Measurements from ENCODE around the gene FREM3. TPM values are rescaled to one million over a fixed set of nuclear protein-coding genes. Genes with fewer than 3 reads are reported as not detected.

Gene FREM3
- total RNA-seq, 1 experiment from 2014 or later: 0.15 TPM

DNA sequence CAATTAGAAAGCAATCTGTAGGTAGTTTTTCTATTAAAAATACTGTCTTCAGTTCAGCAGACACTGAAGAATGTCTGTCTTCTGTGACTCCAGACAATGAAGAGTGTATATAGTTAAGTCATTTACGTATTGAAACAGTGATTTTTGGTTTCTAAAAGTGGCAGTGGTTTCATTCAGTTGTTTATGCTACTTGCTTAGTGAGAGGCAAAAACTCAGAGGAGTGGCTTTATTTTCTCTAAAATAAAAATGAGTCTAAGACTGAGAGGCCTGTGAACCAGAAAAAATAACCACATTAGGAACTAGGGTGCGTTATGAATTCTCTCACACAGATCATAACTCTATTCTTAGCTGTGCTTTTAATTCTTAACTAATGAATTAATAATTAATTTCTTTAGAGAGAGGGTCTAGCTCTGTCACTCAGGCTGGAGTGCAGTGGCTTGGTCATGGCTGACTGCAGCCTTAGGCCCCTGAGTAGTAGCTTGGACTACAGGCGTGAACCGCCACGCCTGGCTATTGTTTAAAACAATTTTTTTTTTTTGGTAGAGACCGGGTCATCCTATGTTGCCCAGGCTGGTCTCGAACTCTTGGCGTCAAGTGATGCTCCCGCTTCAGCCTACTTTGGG lies 31.4 kb downstream of the FREM3 start:
- ChIA-PET CTCF (no interaction called here), POLR2A (no interaction called here)
- peaks cover 31% of the 10 kb centered on the region for H3K9me3 Mint-ChIP-seq
- H3K36me3 Mint-ChIP-seq: peaks cover 23% of the 10 kb centered on the region
- H3K4me1 Mint-ChIP-seq: no peaks in the 10 kb centered on the region; the same call in 1 of the 2 replicates
- ATAC-seq (no peak), DNase-seq (ENCODE audit: low spot score) (no peak)
- no peak for TF ChIP-seq KAT7 (CRISPR knock-in tag; IDR thresholded peaks at IDR 0.05; ENCODE audit: borderline replicate concordance)
- TF ChIP-seq NR3C1 (CRISPR knock-in tag; conservative IDR thresholded peaks at IDR 0.05; ENCODE audit: low read depth): no peak
- TF ChIP-seq ZNF281 (CRISPR knock-in tag; IDR thresholded peaks at IDR 0.05): no peak
- no peak for TF ChIP-seq SMAD3 (CRISPR knock-in tag; IDR thresholded peaks at IDR 0.05; ENCODE audit: borderline replicate concordance)
- no peak for TF ChIP-seq RORB (CRISPR knock-in tag; IDR thresholded peaks at IDR 0.05)
- TF ChIP-seq, protein P1, sequence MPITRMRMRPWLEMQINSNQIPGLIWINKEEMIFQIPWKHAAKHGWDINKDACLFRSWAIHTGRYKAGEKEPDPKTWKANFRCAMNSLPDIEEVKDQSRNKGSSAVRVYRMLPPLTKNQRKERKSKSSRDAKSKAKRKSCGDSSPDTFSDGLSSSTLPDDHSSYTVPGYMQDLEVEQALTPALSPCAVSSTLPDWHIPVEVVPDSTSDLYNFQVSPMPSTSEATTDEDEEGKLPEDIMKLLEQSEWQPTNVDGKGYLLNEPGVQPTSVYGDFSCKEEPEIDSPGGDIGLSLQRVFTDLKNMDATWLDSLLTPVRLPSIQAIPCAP (CRISPR knock-in tag; IDR thresholded peaks at IDR 0.05): no peak
- no peak for TF ChIP-seq HMGXB4 (CRISPR knock-in tag; IDR thresholded peaks at IDR 0.05)
- TF ChIP-seq FOXJ3 (CRISPR knock-in tag; IDR thresholded peaks at IDR 0.05; ENCODE audit: borderline replicate concordance): no peak
- H3K27ac Mint-ChIP-seq: no peak overlapping the region
- no peak overlapping the region for H3K4me3 Mint-ChIP-seq
- H3K27me3 Mint-ChIP-seq (ENCODE audit: low read depth): no peaks in the 10 kb centered on the region; the same call in 1 of the 2 replicates

DNA sequence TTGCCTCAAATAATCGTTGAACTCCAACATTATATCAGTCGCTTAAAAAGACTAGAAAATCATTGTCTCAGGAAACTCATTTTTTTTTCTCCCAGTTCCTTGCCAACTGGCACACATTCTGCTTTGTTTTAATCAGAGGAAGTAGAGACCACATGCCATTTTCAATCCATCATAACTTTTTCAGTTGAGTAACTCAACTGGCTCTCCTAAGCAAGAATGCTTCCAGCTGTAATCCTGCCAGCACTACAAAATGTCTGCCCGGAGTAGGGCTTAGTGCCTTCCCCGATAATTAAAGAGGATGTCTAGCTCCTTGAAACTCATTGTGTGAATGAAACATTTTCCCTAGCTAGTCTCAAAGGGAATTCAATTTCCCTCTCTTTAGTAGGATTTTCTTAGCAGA lies 33.0 kb downstream of the FREM3 start:
- H3K36me3 Mint-ChIP-seq: peaks cover 20% of the 10 kb centered on the region
- H3K4me3 Mint-ChIP-seq: no peak overlapping the region
- ChIA-PET POLR2A (no interaction called here), CTCF (no interaction called here)
- H3K4me1 Mint-ChIP-seq: no peaks in the 10 kb centered on the region; the same call in 1 of the 2 replicates
- H3K27me3 Mint-ChIP-seq (ENCODE audit: low read depth): no peaks in the 10 kb centered on the region; the same call in 1 of the 2 replicates
- H3K9me3 Mint-ChIP-seq: peaks cover 30% of the 10 kb centered on the region
- peak overlapping the region; percentile 5; the same call in 1 of the 2 replicates for H3K27ac Mint-ChIP-seq
- no peak for TF ChIP-seq ZNF425 (CRISPR knock-in tag; conservative IDR thresholded peaks at IDR 0.05)
- TF ChIP-seq, protein P1 (CRISPR knock-in tag; IDR thresholded peaks at IDR 0.05): no peak
- DNase-seq (ENCODE audit: low spot score): no peak
- ATAC-seq: no peak

GRCh38 chr4:143658336-143658735 lies 42.1 kb downstream of the FREM3 start:
- Mint-ChIP-seq H3K36me3 (peaks cover 7% of the 10 kb centered on the region), H3K9me3 (peaks cover 18% of the 10 kb centered on the region), H3K27me3 (ENCODE audit: low read depth) (no peaks in the 10 kb centered on the region), H3K4me3 (no peak overlapping the region), H3K27ac (no peak overlapping the region), H3K4me1 (no peaks in the 10 kb centered on the region)
- POLR2A ChIA-PET: no interaction called here
- CTCF ChIA-PET: no interaction called here
- no peak for DNase-seq (ENCODE audit: low spot score)
- ATAC-seq: no peak
- no peak for TF ChIP-seq ZNF425 (CRISPR knock-in tag; conservative IDR thresholded peaks at IDR 0.05)
- no peak for TF ChIP-seq JUN (CRISPR knock-in tag; IDR thresholded peaks at IDR 0.05)
- TF ChIP-seq, protein P2, sequence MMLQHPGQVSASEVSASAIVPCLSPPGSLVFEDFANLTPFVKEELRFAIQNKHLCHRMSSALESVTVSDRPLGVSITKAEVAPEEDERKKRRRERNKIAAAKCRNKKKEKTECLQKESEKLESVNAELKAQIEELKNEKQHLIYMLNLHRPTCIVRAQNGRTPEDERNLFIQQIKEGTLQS (CRISPR knock-in tag; conservative IDR thresholded peaks at IDR 0.05): no peak
- TF ChIP-seq TP53 (CRISPR knock-in tag; IDR thresholded peaks at IDR 0.05): no peak
- TF ChIP-seq RELA (CRISPR knock-in tag; IDR thresholded peaks at IDR 0.05; ENCODE audit: borderline replicate concordance): no peak
- TF ChIP-seq GRHL2 (CRISPR knock-in tag; IDR thresholded peaks at IDR 0.05; ENCODE audit: insufficient replicate concordance, severe bottlenecking): no peak
- TF ChIP-seq IRF2 (CRISPR knock-in tag; IDR thresholded peaks at IDR 0.05; ENCODE audit: borderline replicate concordance, low read depth): no peak
- TF ChIP-seq SMAD4 (CRISPR knock-in tag; IDR thresholded peaks at IDR 0.05): no peak
- no peak for TF ChIP-seq NR3C1 (CRISPR knock-in tag; conservative IDR thresholded peaks at IDR 0.05; ENCODE audit: low read depth)
- TF ChIP-seq TCF7 (CRISPR knock-in tag; IDR thresholded peaks at IDR 0.05; ENCODE audit: low read depth): no peak
- no peak for TF ChIP-seq ZBTB21 (CRISPR knock-in tag; IDR thresholded peaks at IDR 0.05; ENCODE audit: borderline replicate concordance)
- no peak for TF ChIP-seq SMAD3 (CRISPR knock-in tag; IDR thresholded peaks at IDR 0.05; ENCODE audit: borderline replicate concordance)
- TF ChIP-seq ZNF423 (CRISPR knock-in tag; IDR thresholded peaks at IDR 0.05): no peak
